Pulmonary artery endothelial cell (primary cell): ENCODE results near the gene CCDC106. TPM values are rescaled to one million over a fixed set of nuclear protein-coding genes. Genes with fewer than 3 reads are reported as not detected.
A peak's percentile ranks its signal among the peaks of the same experiment; 100 is the strongest.

ENCODE experiments used
- DNase-seq: peaks from one replicate; pipeline ENCODE4 v3.0.0-alpha.2; 2011; ENCODE audit warnings: low read depth, low spot score
- total RNA-seq: library from RNA; depleted of rRNA; stranded (reverse); fragments of >200 nt; gene quantifications from 2 replicates; pipeline ENCODE4 v1.2.3, GENCODE V29; 2014

Gene CCDC106
- total RNA-seq, result 6.1 and 8.6 TPM in 2 replicates

DNA sequence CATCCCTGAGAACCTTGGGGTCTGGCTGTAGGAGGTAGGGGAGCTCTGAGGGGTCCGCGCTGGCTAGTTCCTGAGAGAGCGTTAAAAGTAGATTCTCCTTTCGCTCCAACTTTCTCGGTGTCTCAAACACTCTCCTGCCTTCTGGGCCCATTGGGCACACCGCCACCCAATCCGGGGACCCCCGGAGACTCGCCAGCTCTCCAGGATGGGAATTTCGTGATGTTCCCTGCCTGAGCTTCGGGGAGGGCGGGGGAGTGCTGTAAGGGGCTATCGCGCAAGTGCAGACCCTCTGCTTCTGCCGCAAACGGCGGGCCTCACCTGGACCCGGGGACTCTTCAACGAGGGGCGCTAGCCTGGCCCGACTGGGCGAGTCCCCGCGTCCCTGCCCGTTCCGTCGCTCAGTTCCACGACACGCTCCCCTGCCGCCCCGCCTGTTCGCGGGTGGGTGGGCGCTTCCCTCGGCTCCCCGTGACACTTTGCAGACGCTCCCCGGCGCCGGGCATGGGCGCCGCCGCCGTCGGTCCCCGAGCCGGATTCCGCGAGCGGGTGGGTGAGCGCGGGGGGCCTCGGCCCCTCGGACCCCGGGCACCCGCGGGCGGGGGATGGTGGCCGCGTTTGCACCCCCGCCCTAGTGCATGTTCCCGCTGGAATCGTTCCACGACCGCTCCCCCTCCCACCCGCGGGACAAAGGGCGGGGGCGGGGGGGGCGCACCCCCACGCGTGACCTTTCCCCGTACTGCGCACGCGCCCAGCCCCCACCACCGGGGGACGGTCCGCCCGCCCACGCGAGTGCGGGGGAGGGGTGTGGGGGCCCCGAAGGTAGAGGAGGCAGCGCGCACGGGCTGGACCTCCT, at the start of gene CCDC106:
CCDC106 (plus strand) TSS at position 481 of the 853 bp plus-strand sequence. CDS start 835 bp downstream, outside the sequence.
- DNase-seq, result no peak

DNA sequence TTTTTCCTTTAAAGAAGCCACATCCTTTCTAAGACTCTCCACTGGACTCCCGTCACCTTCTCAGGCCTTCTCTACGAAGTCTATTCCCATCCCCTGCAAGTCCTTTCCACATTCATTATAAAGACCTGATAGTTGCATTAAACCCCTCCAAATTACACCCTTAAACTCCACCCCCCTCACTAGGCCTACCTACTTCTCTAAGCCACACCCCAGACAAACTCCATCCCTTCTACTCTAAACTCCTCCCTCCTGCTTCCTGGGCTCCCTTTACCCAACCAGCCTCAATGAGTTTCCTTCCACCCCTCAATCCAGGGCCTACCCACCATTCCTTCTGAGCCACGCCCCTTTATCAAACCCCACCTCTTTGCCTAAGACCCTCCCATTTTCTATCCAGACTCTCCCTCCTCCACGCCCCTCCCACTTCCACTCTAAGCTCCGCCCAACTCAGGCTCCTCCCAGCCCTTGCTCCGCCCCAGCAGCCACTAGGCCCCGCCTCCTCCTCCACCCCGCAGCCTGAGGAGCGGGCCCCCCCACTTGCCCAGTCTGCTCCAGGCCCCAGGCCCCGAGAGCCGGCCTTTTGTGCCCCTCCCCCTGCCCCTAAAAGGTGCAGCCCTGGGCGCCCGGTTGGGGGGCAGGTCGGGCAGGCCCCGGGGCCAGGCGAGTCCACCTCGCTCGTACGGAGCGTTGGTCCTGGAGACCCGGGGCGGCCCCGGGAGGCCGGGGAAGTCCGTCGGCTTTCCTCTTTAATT, 49.1 kb upstream of the CCDC106 start:
- DNase-seq, result peak; percentile 85

DNA sequence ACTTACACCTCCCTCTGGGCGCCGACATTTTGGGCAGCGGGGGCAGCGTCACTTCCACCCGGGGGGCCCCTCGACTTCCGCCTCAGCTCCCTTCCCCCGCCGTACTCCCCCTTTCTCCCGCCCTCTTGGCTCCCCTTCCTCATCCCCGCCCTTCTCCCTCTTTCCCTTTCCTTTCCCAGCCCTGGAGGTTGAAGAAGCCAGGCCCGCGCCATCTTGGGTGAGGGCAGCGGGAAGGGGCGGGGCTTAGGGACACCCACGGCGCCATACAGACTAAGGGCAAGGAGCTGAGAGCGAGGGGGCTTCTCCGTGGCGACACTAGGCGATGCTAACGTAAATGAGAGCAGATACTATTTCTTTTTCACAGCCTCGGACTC, 48.6 kb upstream of the CCDC106 start, which contains the start of gene FIZ1:
FIZ1 (minus strand) TSS at position 50 of the 374 bp plus-strand sequence. CDS start 1,652 bp downstream, outside the sequence.
- peak; percentile 96 for DNase-seq

DNA sequence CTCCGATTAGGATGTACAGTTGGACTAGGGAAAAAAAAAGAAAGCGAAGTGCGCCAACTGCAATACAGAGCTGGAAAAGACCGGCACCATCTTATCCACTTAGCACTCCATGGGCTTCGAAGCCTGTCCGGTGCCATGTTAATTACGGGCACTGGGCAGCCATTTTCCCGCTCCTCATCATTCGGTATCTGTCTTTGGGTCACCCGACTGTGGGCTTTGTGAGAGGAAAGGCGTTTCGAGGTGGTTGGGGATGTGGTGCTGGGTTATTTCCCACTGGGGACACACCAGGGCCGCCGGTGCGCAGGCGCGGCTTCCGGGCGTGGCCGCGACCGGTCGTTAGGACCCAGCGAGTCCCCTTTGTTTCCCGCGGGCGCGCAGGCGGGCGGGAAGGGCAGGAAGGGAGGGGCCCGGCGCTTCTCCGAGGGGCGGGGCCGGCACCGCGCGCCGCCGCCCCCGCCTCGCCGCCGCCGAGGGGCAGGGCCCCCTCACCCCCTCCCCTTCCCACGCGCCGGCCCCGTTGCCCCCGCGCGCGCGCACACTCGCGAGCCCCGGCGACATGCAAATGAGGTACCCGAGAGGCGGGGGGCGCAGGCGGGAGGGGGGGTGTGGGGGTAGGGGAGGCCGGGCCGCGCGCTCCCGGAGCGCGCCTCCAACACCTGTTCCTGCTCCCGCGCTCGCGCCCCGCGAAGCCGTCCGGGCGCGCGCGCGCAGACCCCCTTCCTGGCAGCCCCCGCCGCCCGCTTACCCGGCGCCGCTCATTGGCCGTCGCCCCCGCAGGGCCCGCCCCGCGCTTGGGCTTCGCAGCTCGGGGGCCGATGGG, 48.0 kb upstream of the CCDC106 start, which contains the start of gene ZNF524:
ZNF524 (plus strand) TSS at position 447 of the 820 bp plus-strand sequence. CDS start 1,825 bp downstream, outside the sequence.
- DNase-seq, result peak; percentile 56

DNA sequence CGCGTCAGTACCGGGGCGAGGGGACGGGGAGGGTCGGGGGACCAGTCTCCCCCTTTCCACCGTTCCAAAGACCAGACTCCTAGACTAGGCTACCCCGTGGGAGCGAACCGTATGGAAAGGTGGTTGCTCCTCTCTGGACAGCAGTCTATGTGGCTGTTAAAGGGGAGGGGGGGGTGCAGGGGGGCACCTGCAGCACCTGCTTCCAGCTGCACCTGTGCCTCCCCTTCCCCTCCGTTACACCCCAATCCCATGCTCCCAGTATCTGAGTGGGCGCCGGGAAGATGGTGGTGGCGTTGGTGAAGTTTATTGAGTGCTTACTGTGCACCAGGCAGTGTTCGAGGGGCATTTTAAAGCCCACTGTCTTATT, 47.4 kb upstream of the CCDC106 start:
- no peak for DNase-seq

DNA sequence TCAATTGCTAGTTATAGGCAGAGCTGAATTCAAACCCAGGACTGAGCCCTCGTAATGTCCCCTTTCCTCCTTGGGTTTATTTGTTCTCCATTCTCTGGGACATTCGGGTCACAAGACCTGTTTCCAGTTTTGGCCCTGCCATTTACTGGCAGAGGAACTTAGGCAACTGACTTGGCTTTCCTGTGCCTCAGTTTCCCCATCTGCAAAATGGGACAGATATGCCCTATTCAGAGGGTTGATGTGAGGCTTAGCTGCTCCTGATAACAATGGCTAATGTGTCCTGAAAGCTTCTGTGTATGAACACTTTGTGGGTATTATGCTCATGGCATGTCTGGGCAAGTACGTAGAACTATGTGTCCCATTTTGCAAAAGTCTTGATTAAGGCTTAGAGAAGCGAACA, 46.9 kb upstream of the CCDC106 start:
- DNase-seq, result no peak

DNA sequence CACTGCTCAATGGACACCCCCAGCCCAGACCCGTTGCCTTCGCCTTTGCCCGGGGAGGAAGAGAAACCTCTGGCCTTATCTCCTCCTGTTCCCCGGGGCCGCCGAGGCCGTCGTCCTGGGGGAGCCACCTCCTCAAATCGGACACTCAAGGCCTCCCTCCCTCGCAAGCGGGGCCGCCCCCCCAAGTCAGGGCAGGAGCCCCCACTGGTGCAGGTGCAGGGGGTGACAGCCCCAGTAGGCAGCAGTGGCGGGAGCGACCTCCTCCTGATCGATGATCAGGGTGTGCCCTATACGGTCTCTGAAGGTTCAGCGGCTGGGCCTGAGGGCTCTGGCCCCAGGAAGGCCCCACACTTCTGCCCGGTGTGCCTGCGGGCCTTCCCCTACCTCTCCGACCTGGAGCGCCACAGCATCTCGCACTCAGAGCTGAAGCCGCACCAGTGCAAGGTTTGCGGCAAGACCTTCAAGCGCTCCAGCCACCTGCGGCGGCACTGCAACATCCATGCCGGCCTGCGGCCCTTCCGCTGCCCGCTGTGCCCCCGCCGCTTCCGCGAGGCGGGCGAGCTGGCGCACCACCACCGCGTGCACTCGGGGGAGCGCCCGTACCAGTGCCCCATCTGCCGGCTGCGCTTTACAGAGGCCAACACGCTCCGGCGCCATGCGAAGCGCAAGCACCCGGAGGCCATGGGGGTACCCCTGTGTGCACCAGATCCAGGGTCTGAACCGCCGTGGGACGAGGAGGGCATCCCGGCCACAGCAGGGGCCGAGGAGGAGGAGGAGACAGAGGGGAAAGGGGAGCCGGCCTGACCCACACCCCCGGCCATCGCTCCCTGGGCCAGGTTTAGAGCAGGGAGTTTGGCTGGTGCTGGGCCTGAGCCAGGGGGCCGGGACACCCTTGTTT, 45.7 kb upstream of the CCDC106 start:
- DNase-seq, result no peak

DNA sequence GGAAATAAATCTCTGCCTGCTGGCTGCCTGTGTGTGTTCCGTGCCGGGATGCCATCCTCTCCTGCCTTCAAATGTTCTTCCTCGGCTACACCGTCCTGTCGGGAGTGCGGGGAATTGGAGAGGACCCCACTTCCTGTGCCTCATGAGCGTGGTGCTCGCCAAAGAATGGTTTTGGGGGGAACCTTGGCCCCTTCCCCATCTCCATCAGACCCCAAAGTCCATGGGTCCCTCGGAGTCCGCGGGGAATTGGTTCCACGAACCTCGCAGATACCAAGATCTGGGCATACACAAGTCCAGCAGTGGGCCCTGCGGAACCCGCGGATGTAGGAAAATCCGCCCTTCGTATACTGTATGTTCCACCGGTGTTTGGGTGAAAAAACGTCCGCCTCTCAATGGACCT, 44.9 kb upstream of the CCDC106 start:
- DNase-seq, result no peak

DNA sequence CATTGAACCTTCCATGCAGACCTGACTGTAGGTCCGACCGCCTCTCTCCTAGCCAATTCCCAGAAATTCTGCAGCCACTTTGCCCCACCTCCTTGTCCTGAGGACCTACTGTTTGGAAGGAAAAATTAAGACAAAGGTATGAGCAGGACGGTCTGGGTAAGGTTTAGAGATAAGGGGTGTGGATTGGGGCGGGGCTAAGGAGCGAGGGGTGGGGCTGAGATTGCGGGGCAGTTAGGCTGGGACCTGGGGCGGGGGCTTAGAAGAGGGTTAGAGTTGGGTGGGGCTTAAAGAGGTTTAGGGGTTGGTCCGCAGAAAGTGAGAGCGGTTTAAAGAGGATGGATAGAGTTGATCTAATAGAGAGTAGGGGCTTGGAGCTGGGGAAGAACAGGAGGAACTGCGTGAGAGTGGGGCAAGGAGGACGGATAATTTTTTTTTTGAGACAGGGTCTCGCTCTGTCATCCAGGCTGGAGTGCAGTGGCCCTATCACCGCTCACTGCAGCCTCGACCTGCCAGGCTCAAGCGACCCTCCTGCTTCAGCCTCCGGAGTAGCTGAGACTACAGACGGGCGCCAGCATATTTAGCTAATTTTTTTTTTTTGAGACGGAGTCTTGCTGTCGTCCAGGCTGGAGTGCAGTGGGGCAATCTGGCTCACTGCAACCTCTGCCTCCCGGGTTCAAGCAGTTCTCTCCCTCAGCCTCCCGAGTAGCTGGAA, 44.3 kb upstream of the CCDC106 start:
- DNase-seq, result no peak

DNA sequence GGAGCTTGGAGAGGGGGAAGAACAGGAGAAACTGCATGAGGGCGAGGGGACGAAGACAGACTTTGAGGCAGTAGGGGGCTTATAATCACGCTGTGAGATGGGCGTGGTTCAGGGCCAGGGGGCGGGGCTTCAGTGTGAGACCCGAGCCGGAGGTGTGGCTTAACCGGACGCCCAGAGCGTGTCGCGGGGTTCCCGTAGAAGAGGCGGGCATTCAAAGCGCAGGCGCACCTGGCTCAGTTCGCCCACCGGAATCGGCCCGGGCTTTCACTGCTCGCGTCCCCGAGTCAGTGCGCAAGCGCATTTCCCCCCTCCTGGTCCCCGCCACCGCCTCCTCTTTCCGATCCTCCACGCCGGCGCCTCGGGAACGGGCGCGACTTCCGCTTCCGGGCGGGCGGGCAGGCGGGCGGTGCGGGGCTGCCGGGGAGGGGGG, 42.8 kb upstream of the CCDC106 start:
- peak; percentile 84 for DNase-seq

DNA sequence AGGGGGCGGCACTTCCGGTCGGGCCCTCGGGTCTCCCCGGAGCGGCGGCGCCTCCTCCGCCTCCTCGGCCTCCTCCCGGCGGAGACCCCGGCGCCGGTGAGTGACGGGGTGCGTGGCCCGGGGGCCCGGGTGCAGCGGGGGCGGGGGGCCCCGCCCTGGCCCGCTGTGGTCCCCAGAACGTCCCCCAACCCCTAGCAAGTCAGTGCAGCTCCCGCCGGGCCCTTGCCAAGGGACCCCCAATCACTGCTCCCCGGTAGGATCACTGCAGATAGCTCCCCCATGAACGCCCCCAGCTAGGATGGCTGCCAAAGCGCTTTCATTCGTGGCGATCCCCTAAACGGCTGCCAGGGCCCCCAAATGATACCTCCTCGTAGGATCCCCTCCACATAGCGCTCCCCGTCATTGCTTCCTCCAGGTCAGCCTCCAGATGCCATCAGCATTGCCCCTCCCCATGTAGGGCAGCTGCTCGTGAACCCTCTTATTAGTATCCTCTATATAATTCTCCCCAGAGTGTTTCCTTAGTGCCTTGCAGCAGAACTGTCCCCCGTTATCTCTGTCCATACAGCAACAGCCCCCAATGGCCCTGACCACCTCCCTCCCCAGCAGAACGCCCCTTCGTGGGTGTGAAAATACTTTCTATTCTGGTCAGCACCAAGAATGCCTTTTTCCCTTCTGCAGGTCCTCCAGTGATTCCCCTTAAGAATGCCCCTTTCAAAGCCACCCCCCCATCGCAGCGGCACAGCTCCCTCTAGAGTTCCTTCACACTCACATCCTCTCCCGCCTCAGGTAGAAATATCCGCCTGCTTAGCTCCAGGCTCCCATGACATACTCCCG, 42.2 kb upstream of the CCDC106 start, which contains the start of gene ZNF865:
ZNF865 (plus strand) TSS at position 11 of the 834 bp plus-strand sequence. CDS start 7,972 bp downstream, outside the sequence.
- DNase-seq, result peak; percentile 61

DNA sequence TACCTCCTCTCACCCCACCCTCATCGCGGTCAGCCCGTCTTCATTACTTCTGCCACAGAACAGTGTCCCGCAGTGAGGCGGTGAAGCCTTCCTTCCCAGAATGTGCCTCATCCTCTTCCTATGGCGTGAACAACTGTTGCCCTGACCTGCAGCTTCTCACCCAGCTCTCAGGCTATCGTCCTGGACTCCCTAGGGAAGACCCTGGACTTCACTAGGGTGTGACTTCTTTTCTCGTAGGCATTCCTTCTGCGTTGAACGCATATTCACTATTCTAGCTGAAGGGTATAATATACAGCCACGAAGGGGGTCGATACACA, 41.6 kb upstream of the CCDC106 start:
- no peak for DNase-seq

DNA sequence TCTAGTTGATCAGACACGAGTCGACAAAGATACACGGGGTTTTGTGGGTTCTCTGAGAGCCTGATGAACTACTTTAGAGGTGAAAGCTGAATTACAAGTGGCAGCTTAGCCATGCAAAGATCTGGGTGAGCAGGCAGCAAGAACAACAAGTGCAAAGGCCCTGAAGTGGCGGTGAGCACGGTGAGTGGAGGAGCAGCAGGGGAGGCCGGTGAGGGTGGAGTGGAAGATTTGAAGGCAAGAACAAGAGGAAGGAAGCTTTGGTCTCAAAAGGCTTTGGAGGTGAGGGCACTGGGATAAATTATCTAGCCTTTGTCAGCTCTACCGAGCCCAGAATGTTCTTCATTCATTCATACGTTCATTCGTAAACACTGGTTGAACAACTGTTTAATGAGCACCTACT, 41.2 kb upstream of the CCDC106 start:
- no peak for DNase-seq

DNA sequence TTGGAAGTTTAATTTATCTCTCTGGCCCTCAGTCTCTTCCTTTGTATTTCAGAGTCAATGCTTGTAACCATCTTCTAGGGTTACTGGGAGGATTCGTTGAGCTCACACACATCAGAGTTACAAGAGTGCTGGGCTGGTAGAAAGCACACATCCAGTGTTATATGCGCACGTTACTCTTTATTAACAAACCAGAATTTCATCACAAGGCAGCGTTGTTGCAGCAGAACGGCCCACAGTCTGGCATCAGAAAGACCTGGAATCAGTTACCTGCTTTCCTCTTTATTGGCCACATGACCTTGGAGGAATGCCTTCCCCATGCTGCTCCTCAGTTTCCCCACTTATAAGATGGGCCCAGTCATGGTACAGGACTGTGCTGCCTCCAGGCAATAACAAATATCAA, 38.7 kb upstream of the CCDC106 start:
- no peak for DNase-seq

DNA sequence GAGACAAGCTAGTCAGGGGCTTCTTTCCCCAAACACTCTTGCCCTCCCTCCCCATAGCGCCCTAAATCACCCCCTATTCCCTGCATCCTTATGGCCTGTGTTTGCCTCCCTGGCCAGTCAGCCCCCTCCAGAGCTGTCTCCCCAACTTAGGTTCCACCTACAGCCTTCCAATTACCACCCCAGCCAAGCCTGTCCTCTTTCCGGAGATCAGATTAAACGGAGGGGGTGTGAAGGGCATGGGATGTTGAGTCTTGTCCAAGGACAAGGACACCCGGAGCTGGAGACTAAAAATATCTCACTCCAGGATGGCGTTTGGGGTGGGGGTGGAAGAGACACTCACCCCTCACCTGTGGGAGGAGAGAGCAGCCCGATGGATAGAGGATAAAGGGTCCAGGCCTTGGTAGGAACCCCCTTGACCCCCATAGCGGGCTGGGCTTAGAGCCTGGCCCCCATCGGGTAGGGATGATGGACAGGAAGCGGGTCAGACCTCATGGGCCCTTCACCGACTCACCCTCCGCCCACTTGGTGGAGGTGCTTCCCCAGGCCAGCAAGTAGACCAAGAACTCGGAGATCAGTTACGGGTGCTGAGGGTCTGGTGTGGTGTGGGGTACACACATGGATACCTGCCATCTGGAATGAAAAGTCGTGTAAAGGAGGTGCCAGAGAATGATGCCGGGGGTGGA, 36.6 kb upstream of the CCDC106 start:
- no peak for DNase-seq

DNA sequence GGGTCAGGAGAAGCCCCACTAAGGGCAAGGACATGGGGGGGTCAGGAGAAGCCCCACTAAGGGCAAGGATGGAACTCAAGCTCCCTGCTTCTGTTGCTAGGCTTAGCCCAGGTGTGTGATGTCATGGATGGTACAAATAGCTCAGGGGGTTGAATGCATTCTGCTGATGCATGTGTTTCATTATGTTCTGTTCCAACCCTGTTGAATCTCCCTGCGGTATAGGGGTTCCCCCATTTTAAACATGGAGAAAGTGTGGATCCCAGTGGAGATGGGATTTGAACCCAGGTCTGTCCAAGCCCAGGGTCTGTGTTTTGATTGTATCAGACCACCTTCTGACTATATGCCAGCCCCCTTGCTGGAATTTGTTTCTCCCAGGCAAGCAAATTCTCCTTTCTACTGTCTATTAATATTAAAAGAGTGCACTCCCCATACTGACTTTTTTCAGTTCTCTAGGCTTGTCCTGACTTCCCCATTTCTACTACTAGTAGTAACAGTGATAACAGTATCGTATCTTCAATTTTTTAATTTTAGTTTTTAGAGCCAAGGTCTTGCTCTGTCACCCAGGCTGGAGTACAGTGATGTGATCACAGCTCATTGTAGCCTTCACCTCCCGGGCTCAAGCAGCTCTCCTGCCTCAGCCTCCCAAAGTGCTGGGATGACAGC, 35.9 kb upstream of the CCDC106 start:
- DNase-seq, result no peak

DNA sequence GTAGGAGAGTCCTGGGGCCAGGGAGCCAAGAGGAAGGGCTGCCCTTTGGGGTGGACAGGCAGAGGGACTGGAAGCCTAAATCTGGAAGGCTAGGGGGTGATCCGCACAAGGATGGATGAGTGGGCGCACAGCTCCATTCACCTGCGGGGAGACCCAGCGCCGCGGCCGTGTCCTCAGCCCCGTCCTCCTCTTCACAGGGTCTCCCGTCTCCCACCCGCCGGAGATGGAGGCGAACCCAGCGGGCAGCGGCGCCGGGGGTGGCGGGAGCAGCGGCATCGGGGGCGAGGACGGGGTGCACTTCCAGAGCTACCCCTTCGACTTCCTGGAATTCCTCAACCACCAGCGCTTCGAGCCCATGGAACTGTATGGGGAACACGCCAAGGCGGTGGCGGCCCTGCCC, 34.6 kb upstream of the CCDC106 start:
- no peak for DNase-seq
